ENCODE measurements around the gene ZNF618.
"Not testable (repeated sequence)": the region's sequence is repeated elsewhere in the genome, so short reads cannot be mapped to it uniquely, and the experiment has no call there.

Gene ZNF618

DNA sequence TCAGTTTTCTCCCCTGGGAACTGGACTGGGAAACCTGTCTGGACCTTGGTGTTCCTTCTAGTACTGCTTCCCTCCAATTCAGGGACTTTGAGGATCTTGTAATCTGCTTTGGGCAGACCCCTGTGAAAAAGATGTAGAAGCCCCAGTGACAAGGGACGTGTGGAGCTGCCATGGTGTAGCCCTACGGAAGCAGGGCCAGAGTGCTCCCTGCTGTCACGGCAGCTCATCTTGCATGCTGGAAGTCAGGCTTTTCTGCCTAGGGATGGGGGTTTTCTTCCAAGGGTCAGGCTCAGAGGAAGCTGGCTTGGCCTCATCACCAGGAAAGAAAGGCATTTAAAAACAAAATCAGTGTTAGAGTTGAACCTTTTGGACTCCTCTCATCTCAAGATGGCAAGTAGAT lies 115.6 kb downstream of the ZNF618 start:
- DNase-seq = no peak

DNA sequence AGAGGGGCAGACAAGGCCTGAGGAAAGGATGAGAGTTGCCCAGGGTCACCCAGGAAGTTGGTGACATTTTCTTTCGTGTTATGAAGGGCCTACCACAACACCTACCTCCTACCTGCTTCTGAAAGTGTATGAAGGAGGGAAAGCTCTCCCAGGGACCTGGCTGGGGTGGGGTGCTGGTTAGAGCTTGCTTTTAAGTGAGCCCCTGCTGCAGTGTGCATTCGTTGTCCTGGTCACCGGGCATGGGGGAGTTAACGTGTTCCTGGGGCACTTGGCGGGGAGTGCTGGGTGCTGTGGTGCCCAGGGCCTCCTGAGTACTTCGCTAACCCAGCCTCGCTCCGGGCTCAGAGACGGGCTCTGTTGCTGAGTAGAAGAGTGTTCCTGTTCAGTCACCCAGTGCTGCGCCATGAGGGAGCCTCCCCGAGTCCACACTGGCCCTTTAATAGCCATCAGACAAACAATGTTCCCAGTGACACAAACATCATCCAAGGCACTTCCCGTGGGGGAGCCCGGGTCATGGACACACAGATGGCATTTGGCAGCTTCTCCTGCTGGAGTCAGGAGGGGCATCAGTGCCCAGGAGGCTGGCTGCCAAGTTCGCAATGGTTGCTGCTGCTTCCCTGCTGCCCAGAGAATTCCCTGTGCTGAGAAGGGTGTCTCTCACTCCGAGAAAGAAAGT lies 116.3 kb downstream of the ZNF618 start:
- DNase-seq = no peak

DNA sequence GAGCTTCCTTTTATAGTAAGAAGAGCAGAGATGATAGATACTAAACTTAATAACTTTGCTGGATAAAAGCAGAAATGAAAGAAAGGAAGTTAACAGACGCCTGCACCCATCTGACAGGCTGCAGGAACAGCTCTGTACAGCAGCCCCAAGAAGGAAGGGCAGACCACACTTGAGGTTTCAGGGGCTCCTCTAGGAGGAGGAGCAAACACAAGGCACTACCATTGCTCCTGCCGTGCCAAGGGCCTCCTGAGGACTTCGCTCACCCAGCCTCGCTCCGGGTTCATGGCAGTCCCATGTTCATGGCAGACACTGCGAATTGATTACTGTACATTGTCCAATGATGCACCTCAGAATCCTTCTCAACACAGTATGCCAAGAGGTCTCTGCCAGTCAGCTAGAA lies 116.9 kb downstream of the ZNF618 start:
- no peak for DNase-seq

DNA sequence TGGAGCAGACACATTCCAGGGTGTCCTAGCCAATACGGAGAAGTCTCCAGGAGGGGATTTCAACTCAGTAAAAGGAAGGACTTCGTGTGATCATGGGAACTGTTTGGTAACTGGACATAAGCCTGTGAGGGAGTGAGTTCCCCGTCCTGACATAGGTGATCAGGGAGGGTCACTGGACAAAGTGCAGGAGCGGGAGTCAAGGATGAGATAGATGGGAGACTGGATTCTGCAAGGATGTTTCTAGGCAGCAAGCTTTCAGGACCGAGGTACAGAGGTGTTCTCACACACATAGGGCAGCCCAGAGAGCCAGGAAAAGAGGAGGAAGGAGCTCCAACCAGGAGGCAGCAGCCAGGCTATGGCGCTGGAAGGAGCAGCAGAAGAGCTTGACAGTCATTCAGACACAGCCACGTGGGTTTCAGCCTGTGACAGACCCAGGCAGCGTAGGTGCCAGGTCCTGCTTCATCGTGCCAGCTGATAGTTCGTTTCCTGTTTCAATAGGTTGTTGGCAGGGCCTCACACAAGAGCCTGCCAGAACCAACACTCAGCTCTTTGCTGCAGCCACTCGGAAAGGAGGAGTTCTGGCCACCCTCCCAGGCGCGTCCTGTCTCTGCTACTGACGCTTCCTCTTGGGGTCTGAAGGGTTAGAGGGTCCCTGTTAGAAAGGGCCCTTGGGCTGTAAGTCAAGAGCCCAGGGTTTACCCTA lies 117.9 kb downstream of the ZNF618 start:
- no peak for DNase-seq

- no peak for DNase-seq
These were observed 119.3 kb downstream of the ZNF618 start for GRCh38 chr9:113995401-113995800.

GRCh38 chr9:113995963-113996362 lies 119.9 kb downstream of the ZNF618 start:
- DNase-seq = no peak

GRCh38 chr9:113996531-113997001 lies 120.5 kb downstream of the ZNF618 start:
- no peak for DNase-seq

GRCh38 chr9:113997064-113997463 lies 121.0 kb downstream of the ZNF618 start:
- DNase-seq = not testable (repeated sequence)

- no peak for DNase-seq
These were observed 121.5 kb downstream of the ZNF618 start for GRCh38 chr9:113997610-113998009.

- no peak for DNase-seq
These were observed 122.0 kb downstream of the ZNF618 start for GRCh38 chr9:113998114-113998513.

GRCh38 chr9:113998525-113999255 lies 122.6 kb downstream of the ZNF618 start:
- DNase-seq = no peak

- DNase-seq = no peak
These were observed 123.3 kb downstream of the ZNF618 start for GRCh38 chr9:113999256-114000062.

- no peak for DNase-seq
These were observed 124.0 kb downstream of the ZNF618 start for GRCh38 chr9:114000063-114000454.

- DNase-seq = no peak
These were observed 124.7 kb downstream of the ZNF618 start for GRCh38 chr9:114000671-114001409.

DNA sequence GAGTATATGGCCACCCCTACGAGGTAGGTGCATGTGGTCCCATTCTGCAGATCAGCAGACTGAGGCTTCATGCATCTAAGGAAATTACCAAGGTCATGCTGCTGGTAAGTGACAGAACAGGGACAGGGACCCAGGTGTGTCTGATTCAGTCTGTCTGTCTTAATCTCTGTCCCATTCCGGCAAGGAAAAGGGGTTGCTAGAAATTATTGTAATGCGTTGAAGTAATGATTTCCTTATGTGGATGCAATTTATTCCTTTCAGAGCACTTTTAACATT lies 125.2 kb downstream of the ZNF618 start:
- DNase-seq = no peak

DNA sequence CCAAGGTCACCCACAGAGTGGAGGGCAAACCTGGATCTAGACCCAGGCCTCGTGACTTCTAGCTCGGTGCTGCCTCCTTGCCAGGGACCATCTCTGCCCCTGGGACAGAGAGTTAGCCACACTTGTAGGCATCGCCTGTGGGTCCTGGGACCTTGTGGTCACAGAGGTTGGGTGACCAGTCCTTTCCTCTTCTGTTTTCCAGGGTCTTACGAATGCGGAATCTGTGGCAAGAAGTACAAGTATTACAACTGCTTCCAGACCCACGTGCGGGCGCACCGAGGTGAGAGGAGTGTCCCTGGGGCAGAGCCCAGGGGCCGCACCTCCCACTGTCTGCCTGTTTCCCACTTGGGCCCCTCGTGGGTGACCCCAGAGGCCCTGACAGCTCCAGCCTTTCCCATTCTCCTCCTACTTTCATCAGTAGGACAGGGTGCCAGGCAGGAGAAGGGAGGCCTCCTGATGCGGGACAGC lies 125.7 kb downstream of the ZNF618 start:
- DNase-seq = no peak

- no peak for DNase-seq
These were observed 126.3 kb downstream of the ZNF618 start for GRCh38 chr9:114002271-114002985.

DNA sequence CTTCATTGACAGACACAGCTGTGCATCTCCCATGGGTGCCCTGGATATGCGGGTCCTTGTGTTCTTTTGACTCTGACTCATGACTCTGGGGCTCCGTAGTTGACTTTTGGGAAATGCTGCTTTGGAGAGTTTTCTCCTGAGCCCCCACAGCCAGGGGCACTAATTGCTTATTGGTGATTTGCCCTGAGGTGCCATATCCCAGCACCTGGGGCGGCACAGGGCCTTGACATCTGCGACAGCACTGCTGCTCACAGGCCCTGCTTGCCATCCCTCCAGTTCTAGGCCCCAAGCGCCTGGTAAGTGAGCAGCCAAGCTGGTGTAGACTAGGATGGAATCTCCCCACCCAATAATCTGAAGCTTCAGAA lies 126.9 kb downstream of the ZNF618 start:
- DNase-seq = no peak

GRCh38 chr9:114003351-114003750 lies 127.2 kb downstream of the ZNF618 start:
- DNase-seq = no peak

GRCh38 chr9:114003758-114004157 lies 127.6 kb downstream of the ZNF618 start:
- no peak for DNase-seq

DNA sequence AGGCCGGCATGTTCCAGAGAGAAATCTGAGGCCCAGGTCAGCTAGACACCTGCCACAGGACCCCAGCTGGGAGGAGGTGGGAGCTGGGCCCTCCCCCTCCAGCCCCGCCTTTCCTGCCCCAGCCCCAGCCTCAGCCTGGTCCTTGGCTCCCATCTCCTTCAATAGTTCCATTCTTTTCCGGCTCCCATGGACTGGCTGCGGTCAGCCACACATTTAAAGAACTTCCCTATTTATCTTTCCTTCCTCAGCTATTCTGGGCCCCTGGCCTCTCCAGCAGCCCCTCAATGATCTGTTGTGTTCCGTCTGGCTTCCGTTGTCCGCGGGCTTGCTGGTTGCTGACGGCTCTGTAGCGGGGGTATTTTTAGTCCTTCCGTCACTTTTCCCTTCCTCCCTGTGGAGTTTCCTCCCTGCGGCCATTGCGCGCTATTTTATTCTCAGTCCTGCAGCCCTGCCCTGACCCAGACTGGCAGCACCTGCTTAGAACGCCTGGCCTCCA lies 128.2 kb downstream of the ZNF618 start:
- DNase-seq = no peak
